Liver (tissue), 9 donors: Measurements from ENCODE around the gene DOCK1. TPM values are rescaled to one million over a fixed set of nuclear protein-coding genes. Genes with fewer than 3 reads are reported as not detected.

Experiments used
- DNase-seq: peaks from one replicate; pipeline ENCODE4 v3.0.0-alpha.2; 2017; ENCODE audit warnings: low spot score
- H3K27ac ChIP-seq, 2 donors: one replicate each; pipeline ENCODE4 v1.7.0; 2013; ENCODE audit warnings: inconsistent platforms in 2 of 2, low read length in 2 of 2, control low read depth in 1 of 2, low read depth in 1 of 2, mild to moderate bottlenecking in 1 of 2
- H3K27me3 ChIP-seq, 4 donors: one replicate each; pipeline versions ENCODE4 v1.6.1 to v1.7.0; 2013; ENCODE audit warnings: low read length in 3 of 4, inconsistent platforms in 1 of 4, mild to moderate bottlenecking in 1 of 4, moderate library complexity in 1 of 4; ENCODE audit not compliant: control insufficient read depth in 4 of 4, insufficient read depth in 4 of 4
- H3K36me3 ChIP-seq, 4 donors: one replicate each; pipeline versions ENCODE4 v1.6.1 to v1.7.0; 2013; ENCODE audit warnings: low read length in 3 of 4, mild to moderate bottlenecking in 3 of 4, low read depth in 1 of 4, moderate library complexity in 1 of 4; ENCODE audit not compliant: control insufficient read depth in 4 of 4, insufficient read depth in 3 of 4
- H3K4me1 ChIP-seq, 4 donors: one replicate each; pipeline versions ENCODE4 v1.6.1 to v1.7.0; 2013; ENCODE audit warnings: low read length in 3 of 4, mild to moderate bottlenecking in 3 of 4, moderate library complexity in 1 of 4; ENCODE audit not compliant: control insufficient read depth in 4 of 4, insufficient read depth in 4 of 4
- H3K4me3 ChIP-seq, 3 donors: one replicate each; pipeline versions ENCODE4 v1.6.1 to v1.7.0; 2013; ENCODE audit warnings: low read length in 3 of 3, control low read depth in 1 of 3, low read depth in 1 of 3, mild to moderate bottlenecking in 1 of 3
- H3K9ac ChIP-seq, 2 donors: one replicate each; pipeline ENCODE4 v1.7.0; 2013; ENCODE audit warnings: low read length in 2 of 2, mild to moderate bottlenecking in 2 of 2, moderate library complexity in 2 of 2, control low read depth in 1 of 2, low read depth in 1 of 2
- H3K9me3 ChIP-seq, 4 donors: one replicate each; pipeline versions ENCODE4 v1.6.1 to v1.7.0; 2013; ENCODE audit warnings: low read length in 3 of 4; ENCODE audit not compliant: control insufficient read depth in 4 of 4
- EGR1 ChIP-seq, 2 donors: IDR thresholded peaks; 2 replicates each; pipeline ENCODE4 v1.6.1; 2016 to 2018; ENCODE audit warnings: antibody characterized with exemption in 2 of 2, low read depth in 2 of 2
- FOXA1 ChIP-seq: IDR thresholded peaks from 2 replicates; pipeline ENCODE4 v1.6.1; 2016; ENCODE audit warnings: antibody characterized with exemption
- FOXA2 ChIP-seq: IDR thresholded peaks from 2 replicates; pipeline ENCODE4 v1.6.1; 2016; ENCODE audit warnings: antibody characterized with exemption
- HNF4A ChIP-seq, 2 donors: conservative IDR thresholded peaks; 2 replicates each; pipeline ENCODE4 v1.6.1; 2016; ENCODE audit warnings: antibody characterized with exemption in 2 of 2, mild to moderate bottlenecking in 2 of 2
- HNF4G ChIP-seq: IDR thresholded peaks from 2 replicates; pipeline ENCODE4 v1.6.1; 2016; ENCODE audit warnings: antibody characterized with exemption
- JUND ChIP-seq, 2 donors: IDR thresholded peaks; 2 replicates each; pipeline ENCODE4 v1.6.1; 2016; ENCODE audit warnings: antibody characterized with exemption in 2 of 2
- RAD21 ChIP-seq, 2 donors: IDR thresholded peaks; 2 replicates each; pipeline ENCODE4 v1.6.1; 2016; ENCODE audit warnings: antibody characterized with exemption in 2 of 2, mild to moderate bottlenecking in 2 of 2
- RXRA ChIP-seq, 2 donors: IDR thresholded peaks; 2 replicates each; pipeline ENCODE4 v1.6.1; 2017 to 2018; ENCODE audit warnings: antibody characterized with exemption in 2 of 2, mild to moderate bottlenecking in 1 of 2
- SP1 ChIP-seq: IDR thresholded peaks from 2 replicates; pipeline ENCODE4 v1.6.1; 2018; ENCODE audit warnings: antibody characterized with exemption, mild to moderate bottlenecking
- TAF1 ChIP-seq: conservative IDR thresholded peaks from 2 replicates; pipeline ENCODE4 v1.6.1; 2016; ENCODE audit warnings: antibody characterized with exemption, mild to moderate bottlenecking
- YY1 ChIP-seq: IDR thresholded peaks from 2 replicates; pipeline ENCODE4 v1.6.1; 2016; ENCODE audit warnings: antibody characterized with exemption, mild to moderate bottlenecking
- WGBS: extraction: QIAGEN DNeasy Blood & Tissue Kit; methylation state at CpG from one replicate; pipeline ENCODE4 v1.1.7; 2013; 5-methylcytosine and 5-hydroxymethylcytosine counted together
- polyA plus RNA-seq, 2 donors: library from polyadenylated mRNA; stranded (reverse) in 1 of 2; unstranded in 1 of 2; fragments of 200-250 nt in 1 of 2; fragments of >200 nt in 1 of 2; fragmentation: Nextera tagmentation in 1 of 2; extraction: Ambion mirVana in 1 of 2; gene quantifications; one replicate each; pipeline versions ENCODE4 v1.2.1 to v1.2.3, GENCODE V29; 2013 to 2015
- total RNA-seq, 2 donors: library from RNA; depleted of rRNA; stranded (reverse); fragments of >200 nt; gene quantifications; one replicate each; pipeline ENCODE4 v1.2.3, GENCODE V29; 2014
- TF ChIP-seq, protein P1 (sequence below): IDR thresholded peaks from 2 replicates; pipeline ENCODE4 v1.6.1; 2016; ENCODE audit warnings: antibody characterized with exemption
- TF ChIP-seq, protein P2 (sequence below): IDR thresholded peaks from 2 replicates; pipeline ENCODE4 v1.6.1; 2016; ENCODE audit warnings: antibody characterized with exemption, mild to moderate bottlenecking
- TF ChIP-seq, protein P3 (sequence below): fragments of 150-350 bp; IDR thresholded peaks from 2 replicates; pipeline ENCODE4 v1.5.1; 2017; ENCODE audit warnings: improper control_type of control experiment, low read depth, low read length; ENCODE audit not compliant: missing input control
- TF ChIP-seq, protein P4 (sequence below): IDR thresholded peaks from 2 replicates; pipeline ENCODE4 v1.6.1; 2016; ENCODE audit warnings: antibody characterized with exemption
- TF ChIP-seq, protein P5 (sequence below): IDR thresholded peaks from 2 replicates; pipeline ENCODE4 v1.6.1; 2016; ENCODE audit warnings: antibody characterized with exemption
- donor health status: healthy.
- donor health status: healthy.
- donor health status: healthy.
- donor health status: healthy.
- donor health status: healthy.

Gene DOCK1
- total and polyA plus RNA-seq, 4 donors = 3.8 to 28.8 (median 9.1) TPM

DNA sequence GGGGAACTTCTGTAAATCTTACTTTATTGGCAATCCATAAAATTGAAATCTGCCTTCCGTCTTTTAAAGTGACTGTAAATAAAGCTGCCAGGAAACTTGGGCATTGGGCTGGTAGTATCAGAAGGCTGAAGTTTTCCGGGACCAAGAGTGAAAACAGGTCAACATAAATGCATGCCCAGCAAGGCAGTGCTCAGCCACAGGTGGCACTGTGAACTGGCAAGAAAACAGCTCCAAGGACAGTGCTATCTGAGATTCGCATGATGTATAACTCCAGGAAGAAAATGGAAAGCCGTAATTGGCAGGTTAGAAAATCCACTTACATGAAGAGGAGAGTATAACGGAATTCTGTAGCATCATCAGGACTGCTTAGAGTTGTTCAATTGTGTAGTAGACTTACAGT, 293.1 kb downstream of the DOCK1 start (continued):
- no peak for TF ChIP-seq FOXA2
- TF ChIP-seq TAF1 = no peak

DNA sequence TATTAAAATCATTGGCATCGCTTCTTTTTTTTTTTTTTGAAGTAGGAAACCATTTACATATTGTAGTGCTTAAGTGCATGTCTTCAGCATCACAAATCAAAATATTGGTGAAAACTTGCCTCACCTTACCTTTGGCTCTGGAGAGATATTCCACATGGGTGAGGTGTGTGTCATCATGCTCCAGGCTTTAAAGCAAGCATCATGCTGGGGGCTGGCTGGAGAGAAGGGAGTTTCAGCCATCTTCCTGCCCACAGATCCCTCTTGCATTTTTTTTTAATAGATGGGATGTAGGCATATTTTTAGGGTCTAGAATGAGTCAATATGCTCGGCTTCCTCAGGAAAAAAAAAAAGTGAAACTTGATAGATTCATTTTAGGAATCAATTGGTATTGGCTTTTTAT, 293.5 kb downstream of the DOCK1 start:
- WGBS = 96% methylated on average over 2 of the region's 2 CpGs
- no peak overlapping the region for H3K27ac ChIP-seq
- TF ChIP-seq, protein P1, sequence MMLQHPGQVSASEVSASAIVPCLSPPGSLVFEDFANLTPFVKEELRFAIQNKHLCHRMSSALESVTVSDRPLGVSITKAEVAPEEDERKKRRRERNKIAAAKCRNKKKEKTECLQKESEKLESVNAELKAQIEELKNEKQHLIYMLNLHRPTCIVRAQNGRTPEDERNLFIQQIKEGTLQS = no peak
- TF ChIP-seq RXRA (IDR thresholded peaks at IDR 0.05) (no peak), FOXA1 (no peak), JUND (IDR thresholded peaks at IDR 0.05) (no peak), HNF4A (conservative IDR thresholded peaks at IDR 0.05) (no peak), RAD21 (IDR thresholded peaks at IDR 0.05) (no peak)
- TF ChIP-seq, protein P2, sequence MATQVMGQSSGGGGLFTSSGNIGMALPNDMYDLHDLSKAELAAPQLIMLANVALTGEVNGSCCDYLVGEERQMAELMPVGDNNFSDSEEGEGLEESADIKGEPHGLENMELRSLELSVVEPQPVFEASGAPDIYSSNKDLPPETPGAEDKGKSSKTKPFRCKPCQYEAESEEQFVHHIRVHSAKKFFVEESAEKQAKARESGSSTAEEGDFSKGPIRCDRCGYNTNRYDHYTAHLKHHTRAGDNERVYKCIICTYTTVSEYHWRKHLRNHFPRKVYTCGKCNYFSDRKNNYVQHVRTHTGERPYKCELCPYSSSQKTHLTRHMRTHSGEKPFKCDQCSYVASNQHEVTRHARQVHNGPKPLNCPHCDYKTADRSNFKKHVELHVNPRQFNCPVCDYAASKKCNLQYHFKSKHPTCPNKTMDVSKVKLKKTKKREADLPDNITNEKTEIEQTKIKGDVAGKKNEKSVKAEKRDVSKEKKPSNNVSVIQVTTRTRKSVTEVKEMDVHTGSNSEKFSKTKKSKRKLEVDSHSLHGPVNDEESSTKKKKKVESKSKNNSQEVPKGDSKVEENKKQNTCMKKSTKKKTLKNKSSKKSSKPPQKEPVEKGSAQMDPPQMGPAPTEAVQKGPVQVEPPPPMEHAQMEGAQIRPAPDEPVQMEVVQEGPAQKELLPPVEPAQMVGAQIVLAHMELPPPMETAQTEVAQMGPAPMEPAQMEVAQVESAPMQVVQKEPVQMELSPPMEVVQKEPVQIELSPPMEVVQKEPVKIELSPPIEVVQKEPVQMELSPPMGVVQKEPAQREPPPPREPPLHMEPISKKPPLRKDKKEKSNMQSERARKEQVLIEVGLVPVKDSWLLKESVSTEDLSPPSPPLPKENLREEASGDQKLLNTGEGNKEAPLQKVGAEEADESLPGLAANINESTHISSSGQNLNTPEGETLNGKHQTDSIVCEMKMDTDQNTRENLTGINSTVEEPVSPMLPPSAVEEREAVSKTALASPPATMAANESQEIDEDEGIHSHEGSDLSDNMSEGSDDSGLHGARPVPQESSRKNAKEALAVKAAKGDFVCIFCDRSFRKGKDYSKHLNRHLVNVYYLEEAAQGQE = no peak
- TF ChIP-seq, protein P3, sequence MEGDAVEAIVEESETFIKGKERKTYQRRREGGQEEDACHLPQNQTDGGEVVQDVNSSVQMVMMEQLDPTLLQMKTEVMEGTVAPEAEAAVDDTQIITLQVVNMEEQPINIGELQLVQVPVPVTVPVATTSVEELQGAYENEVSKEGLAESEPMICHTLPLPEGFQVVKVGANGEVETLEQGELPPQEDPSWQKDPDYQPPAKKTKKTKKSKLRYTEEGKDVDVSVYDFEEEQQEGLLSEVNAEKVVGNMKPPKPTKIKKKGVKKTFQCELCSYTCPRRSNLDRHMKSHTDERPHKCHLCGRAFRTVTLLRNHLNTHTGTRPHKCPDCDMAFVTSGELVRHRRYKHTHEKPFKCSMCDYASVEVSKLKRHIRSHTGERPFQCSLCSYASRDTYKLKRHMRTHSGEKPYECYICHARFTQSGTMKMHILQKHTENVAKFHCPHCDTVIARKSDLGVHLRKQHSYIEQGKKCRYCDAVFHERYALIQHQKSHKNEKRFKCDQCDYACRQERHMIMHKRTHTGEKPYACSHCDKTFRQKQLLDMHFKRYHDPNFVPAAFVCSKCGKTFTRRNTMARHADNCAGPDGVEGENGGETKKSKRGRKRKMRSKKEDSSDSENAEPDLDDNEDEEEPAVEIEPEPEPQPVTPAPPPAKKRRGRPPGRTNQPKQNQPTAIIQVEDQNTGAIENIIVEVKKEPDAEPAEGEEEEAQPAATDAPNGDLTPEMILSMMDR = no peak
- TF ChIP-seq, protein P4, sequence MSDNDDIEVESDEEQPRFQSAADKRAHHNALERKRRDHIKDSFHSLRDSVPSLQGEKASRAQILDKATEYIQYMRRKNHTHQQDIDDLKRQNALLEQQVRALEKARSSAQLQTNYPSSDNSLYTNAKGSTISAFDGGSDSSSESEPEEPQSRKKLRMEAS = no peak
- H3K9me3 ChIP-seq = no peaks in the 10 kb centered on the region
- peaks cover 13 to 19% (median 17%) of the 10 kb centered on the region in 4 donors for H3K4me1 ChIP-seq
- no peak for DNase-seq
- peaks cover 0 to 5% (median 0%) of the 10 kb centered on the region in 4 donors for H3K27me3 ChIP-seq
- no peak overlapping the region for H3K9ac ChIP-seq
- no peak overlapping the region for H3K4me3 ChIP-seq
- no peaks in the 10 kb centered on the region for H3K36me3 ChIP-seq

DNA sequence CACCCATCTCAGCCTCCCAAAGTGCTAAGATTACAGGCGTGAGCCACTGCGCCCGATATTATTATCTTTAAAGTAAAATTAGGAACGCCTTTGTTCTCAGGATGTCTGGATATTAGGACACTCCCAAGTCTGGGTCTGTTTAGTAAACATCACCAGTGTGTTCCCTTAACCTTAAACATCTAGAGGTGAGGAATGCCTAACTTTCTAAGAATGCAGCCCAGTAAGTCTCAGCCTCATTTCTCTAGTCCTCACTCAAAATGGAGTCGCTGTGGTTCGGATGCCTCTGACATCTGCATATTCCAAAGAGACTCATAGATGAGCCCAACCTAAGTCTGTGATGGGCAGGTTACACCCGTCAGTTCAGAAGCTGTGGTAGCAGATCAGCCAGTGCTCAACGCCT, 295.4 kb downstream of the DOCK1 start:
- DNase-seq = no peak
- Histone ChIP-seq H3K4me1 (peaks cover 3 to 6% (median 6%) of the 10 kb centered on the region in 4 donors), H3K27me3 (no peaks in the 10 kb centered on the region), H3K9ac (no peak overlapping the region), H3K4me3 (no peak overlapping the region), H3K9me3 (no peaks in the 10 kb centered on the region), H3K36me3 (no peaks in the 10 kb centered on the region), H3K27ac (no peak overlapping the region)
- TF ChIP-seq, protein P1 = no peak
- TF ChIP-seq, protein P5, sequence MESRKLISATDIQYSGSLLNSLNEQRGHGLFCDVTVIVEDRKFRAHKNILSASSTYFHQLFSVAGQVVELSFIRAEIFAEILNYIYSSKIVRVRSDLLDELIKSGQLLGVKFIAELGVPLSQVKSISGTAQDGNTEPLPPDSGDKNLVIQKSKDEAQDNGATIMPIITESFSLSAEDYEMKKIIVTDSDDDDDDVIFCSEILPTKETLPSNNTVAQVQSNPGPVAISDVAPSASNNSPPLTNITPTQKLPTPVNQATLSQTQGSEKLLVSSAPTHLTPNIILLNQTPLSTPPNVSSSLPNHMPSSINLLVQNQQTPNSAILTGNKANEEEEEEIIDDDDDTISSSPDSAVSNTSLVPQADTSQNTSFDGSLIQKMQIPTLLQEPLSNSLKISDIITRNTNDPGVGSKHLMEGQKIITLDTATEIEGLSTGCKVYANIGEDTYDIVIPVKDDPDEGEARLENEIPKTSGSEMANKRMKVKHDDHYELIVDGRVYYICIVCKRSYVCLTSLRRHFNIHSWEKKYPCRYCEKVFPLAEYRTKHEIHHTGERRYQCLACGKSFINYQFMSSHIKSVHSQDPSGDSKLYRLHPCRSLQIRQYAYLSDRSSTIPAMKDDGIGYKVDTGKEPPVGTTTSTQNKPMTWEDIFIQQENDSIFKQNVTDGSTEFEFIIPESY = no peak
- TF ChIP-seq FOXA1 = no peak
- TF ChIP-seq, protein P4 = no peak
- no peak for TF ChIP-seq RXRA (IDR thresholded peaks at IDR 0.05)
- TF ChIP-seq JUND (IDR thresholded peaks at IDR 0.05) = no peak
- TF ChIP-seq, protein P2 = no peak
- no peak for TF ChIP-seq HNF4A (conservative IDR thresholded peaks at IDR 0.05)
- TF ChIP-seq YY1 = no peak
- TF ChIP-seq EGR1 (IDR thresholded peaks at IDR 0.05; ENCODE audit: low read depth in 2 of 2) = no peak
- no peak for TF ChIP-seq HNF4G
- no peak for TF ChIP-seq SP1
- 96% methylated on average over 8 of the region's 8 CpGs for WGBS
